ENCODE measurements around the gene ZNF282. TPM values are rescaled to one million over a fixed set of nuclear protein-coding genes. Genes with fewer than 3 reads are reported as not detected.

ZNF282 gene
- total and polyA plus RNA-seq, 9 of the 15 experiments (the other 6 are each of a cell fraction or from before 2014, with no cell fraction given), result 0.76 to 58.6 (median 17.4) TPM

GRCh38 chr7:149195180-149196150 lies at the start of gene ZNF282 (continued):
- TF ChIP-seq E2F8 (IDR thresholded peaks at IDR 0.05; ENCODE audit: low read depth, partially characterized antibody) (peak; percentile 68), SRF (CRISPR knock-in tag; IDR thresholded peaks at IDR 0.05) (peak in 1 of 2 experiments; percentile 67; a peak in 2 of 4 replicates), FOXK2 (conservative IDR thresholded peaks at IDR 0.05 in 1 of 2, IDR thresholded peaks at IDR 0.05 in 1 of 2; ENCODE audit: low read depth in 2 of 2) (peak; percentile 96 to 97), GATAD2A (IDR thresholded peaks at IDR 0.05) (0 out of 2 replicates have a peak, but pooled peaks have one; percentile 35), PTTG1 (tag; IDR thresholded peaks at IDR 0.05; ENCODE audit: low read depth) (no peak), RBFOX2 (IDR thresholded peaks at IDR 0.05; ENCODE audit: low read depth, low read length) (peak; percentile 97), U2AF1 (optimal IDR thresholded peaks at IDR 0.05; ENCODE audit: low read depth, low read length) (no peak), TAF7 (tag; IDR thresholded peaks at IDR 0.05) (peak; percentile 72), NELFE (IDR thresholded peaks at IDR 0.05; ENCODE audit: insufficient read depth, insufficient read length) (no peak), FOXP1 (CRISPR knock-in tag; IDR thresholded peaks at IDR 0.05) (peak; percentile 99), CSDE1 (IDR thresholded peaks at IDR 0.05) (no peak), CHD1 (IDR thresholded peaks at IDR 0.05; ENCODE audit: low read length) (peak; percentile 98), LARP7 (IDR thresholded peaks at IDR 0.05) (no peak), ARID4B (CRISPR knock-in tag; IDR thresholded peaks at IDR 0.05) (peak; percentile 97), TCFL5 (CRISPR knock-in tag; conservative IDR thresholded peaks at IDR 0.05) (no peak), ZNF232 (CRISPR knock-in tag; IDR thresholded peaks at IDR 0.05) (no peak), ATF1 (CRISPR knock-in tag; IDR thresholded peaks at IDR 0.05) (no peak), ATF1 (tag; IDR thresholded peaks at IDR 0.05) (peak; percentile 67), HCFC1 (IDR thresholded peaks at IDR 0.05; ENCODE audit: low read depth, low read length) (peak; percentile 71), ZNF511 (CRISPR knock-in tag; IDR thresholded peaks at IDR 0.05) (peak; percentile 48), NFIC (IDR thresholded peaks at IDR 0.05) (peak; percentile 62)
